ENCODE measurements around the gene PTPRD. TPM values are rescaled to one million over a fixed set of nuclear protein-coding genes. Genes with fewer than 3 reads are reported as not detected.

The PTPRD gene
- total and polyA plus RNA-seq, 7 experiments from 2014 or later, result 0.71 TPM; not detected in 6

DNA sequence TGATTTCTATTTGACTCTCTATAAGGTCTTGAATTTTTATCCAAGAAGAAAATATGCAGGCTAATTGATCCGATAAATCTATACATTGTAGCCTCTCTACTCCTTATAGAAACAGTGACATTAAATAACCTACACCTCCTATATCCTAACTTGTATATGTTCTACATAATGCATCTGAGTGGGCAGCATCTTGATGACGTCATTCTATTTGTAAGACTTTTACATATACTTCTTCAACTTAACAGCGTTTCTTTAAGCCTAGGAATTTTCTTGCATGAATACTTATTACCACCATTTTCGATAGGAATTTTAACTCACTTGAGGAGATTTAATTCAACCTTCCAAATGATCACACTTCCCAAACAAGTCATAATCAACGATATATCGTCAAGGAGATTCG, 869.0 kb downstream of the PTPRD start:
- intact Hi-C loops (cut with micrococcal nuclease), result no loop called here
- no peaks in the 10 kb centered on the region for H3K4me1 ChIP-seq (ENCODE audit: control insufficient read depth in 2 of 2, insufficient read depth in 2 of 2, low read length in 2 of 2)
- H3K27ac ChIP-seq (ENCODE audit: low read depth, low read length), result no peak overlapping the region
- H3K27ac Mint-ChIP-seq, result no peak overlapping the region
- no peaks in the 10 kb centered on the region for H3K27me3 Mint-ChIP-seq
- no peaks in the 10 kb centered on the region for H3K9me3 ChIP-seq (ENCODE audit: control insufficient read depth in 2 of 3, low read length in 3 of 3)
- H3K36me3 Mint-ChIP-seq, result no peaks in the 10 kb centered on the region
- H3K27me3 ChIP-seq (ENCODE audit: control insufficient read depth in 2 of 2, insufficient read depth in 2 of 2, low read length in 2 of 2), result no peaks in the 10 kb centered on the region
- no peak for DNase-seq
- no peaks in the 10 kb centered on the region for H3K36me3 ChIP-seq (ENCODE audit: control insufficient read depth in 2 of 3, insufficient read depth in 3 of 3, low read length in 3 of 3)
- H3K4me3 ChIP-seq (ENCODE audit: low read length), result no peak overlapping the region
- peaks cover 0 to 25% (median 3%) of the 10 kb centered on the region in 11 donors for H3K9me3 Mint-ChIP-seq
- ATAC-seq, result no peak
- CTCF ChIA-PET, result no interaction called here
- no peak overlapping the region for H3K4me3 Mint-ChIP-seq
- POLR2A ChIA-PET, result no interaction called here
- H3K4me1 Mint-ChIP-seq, result no peaks in the 10 kb centered on the region

DNA sequence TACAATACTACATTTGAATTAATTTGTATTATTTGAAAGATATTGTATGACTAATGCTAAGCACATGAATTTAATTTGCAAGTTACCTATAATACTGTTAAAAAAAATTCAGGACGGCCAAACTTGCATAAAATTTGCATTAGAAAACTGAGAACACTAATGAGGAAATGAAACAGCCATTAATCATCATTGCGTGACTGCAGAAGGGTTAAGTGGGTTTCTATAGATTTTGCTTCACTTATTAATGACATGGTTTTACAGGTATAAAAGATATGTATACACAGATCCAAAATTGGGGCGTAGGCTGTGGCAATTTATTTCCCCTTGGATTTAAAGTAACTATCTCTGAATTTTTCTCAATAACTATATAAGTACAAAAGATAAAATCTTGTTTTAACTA, 882.6 kb downstream of the PTPRD start:
- peaks cover 0 to 3% (median 0%) of the 10 kb centered on the region in 7 donors for H3K4me1 Mint-ChIP-seq
- no peak overlapping the region for H3K27ac Mint-ChIP-seq
- CTCF ChIA-PET, result no interaction called here
- peaks cover 0 to 6% (median 0%) of the 10 kb centered on the region in 11 donors for H3K9me3 Mint-ChIP-seq
- Histone ChIP-seq H3K27me3 (ENCODE audit: control insufficient read depth in 2 of 2, insufficient read depth in 2 of 2, low read length in 2 of 2) (no peaks in the 10 kb centered on the region), H3K4me1 (ENCODE audit: control insufficient read depth in 2 of 2, insufficient read depth in 2 of 2, low read length in 2 of 2) (no peaks in the 10 kb centered on the region), H3K9me3 (ENCODE audit: control insufficient read depth in 2 of 3, low read length in 3 of 3) (no peaks in the 10 kb centered on the region), H3K27ac (ENCODE audit: low read depth, low read length) (no peak overlapping the region), H3K4me3 (ENCODE audit: low read length) (no peak overlapping the region), H3K36me3 (ENCODE audit: control insufficient read depth in 2 of 3, insufficient read depth in 3 of 3, low read length in 3 of 3) (no peaks in the 10 kb centered on the region)
- no peak for DNase-seq
- H3K4me3 Mint-ChIP-seq, result no peak overlapping the region
- intact Hi-C loops (cut with micrococcal nuclease), result no loop called here
- POLR2A ChIA-PET, result no interaction called here
- no peaks in the 10 kb centered on the region for H3K36me3 Mint-ChIP-seq
- no peaks in the 10 kb centered on the region for H3K27me3 Mint-ChIP-seq
- no peak for ATAC-seq

DNA sequence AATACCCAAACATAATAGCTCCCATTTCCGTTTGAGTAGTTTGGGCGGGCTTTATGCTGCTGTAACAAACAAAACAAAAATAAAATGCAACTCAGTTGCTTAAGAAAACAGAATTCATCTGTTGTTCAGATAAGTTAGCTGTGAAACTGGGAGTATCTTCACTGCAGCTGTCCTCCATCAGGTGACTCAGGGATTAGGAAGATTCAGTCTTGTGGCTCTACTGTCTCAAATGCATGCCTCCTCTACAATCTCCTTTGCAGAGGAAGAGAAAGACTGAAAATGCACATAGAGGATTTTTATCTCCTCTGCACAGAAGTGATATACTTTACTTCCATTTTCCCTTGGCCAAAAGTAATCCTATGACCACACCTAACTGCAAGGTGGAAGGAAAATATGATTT, 883.7 kb downstream of the PTPRD start:
- no peaks in the 10 kb centered on the region for H3K27me3 ChIP-seq (ENCODE audit: control insufficient read depth in 2 of 2, insufficient read depth in 2 of 2, low read length in 2 of 2)
- H3K27me3 Mint-ChIP-seq, result no peaks in the 10 kb centered on the region
- ChIA-PET CTCF (no interaction called here), POLR2A (no interaction called here)
- no peaks in the 10 kb centered on the region for H3K9me3 ChIP-seq (ENCODE audit: control insufficient read depth in 2 of 3, low read length in 3 of 3)
- H3K4me3 ChIP-seq (ENCODE audit: low read length), result no peak overlapping the region
- no peak overlapping the region for H3K4me3 Mint-ChIP-seq
- no peaks in the 10 kb centered on the region for H3K36me3 ChIP-seq (ENCODE audit: control insufficient read depth in 2 of 3, insufficient read depth in 3 of 3, low read length in 3 of 3)
- intact Hi-C loops (cut with micrococcal nuclease), result no loop called here
- ATAC-seq (no peak), DNase-seq (no peak)
- H3K4me1 ChIP-seq (ENCODE audit: control insufficient read depth in 2 of 2, insufficient read depth in 2 of 2, low read length in 2 of 2), result no peaks in the 10 kb centered on the region
- peaks cover 0 to 3% (median 0%) of the 10 kb centered on the region in 7 donors for H3K4me1 Mint-ChIP-seq
- peaks cover 0 to 6% (median 0%) of the 10 kb centered on the region in 11 donors for H3K9me3 Mint-ChIP-seq
- no peak overlapping the region for H3K27ac Mint-ChIP-seq
- no peak overlapping the region for H3K27ac ChIP-seq (ENCODE audit: low read depth, low read length)
- H3K36me3 Mint-ChIP-seq, result no peaks in the 10 kb centered on the region

DNA sequence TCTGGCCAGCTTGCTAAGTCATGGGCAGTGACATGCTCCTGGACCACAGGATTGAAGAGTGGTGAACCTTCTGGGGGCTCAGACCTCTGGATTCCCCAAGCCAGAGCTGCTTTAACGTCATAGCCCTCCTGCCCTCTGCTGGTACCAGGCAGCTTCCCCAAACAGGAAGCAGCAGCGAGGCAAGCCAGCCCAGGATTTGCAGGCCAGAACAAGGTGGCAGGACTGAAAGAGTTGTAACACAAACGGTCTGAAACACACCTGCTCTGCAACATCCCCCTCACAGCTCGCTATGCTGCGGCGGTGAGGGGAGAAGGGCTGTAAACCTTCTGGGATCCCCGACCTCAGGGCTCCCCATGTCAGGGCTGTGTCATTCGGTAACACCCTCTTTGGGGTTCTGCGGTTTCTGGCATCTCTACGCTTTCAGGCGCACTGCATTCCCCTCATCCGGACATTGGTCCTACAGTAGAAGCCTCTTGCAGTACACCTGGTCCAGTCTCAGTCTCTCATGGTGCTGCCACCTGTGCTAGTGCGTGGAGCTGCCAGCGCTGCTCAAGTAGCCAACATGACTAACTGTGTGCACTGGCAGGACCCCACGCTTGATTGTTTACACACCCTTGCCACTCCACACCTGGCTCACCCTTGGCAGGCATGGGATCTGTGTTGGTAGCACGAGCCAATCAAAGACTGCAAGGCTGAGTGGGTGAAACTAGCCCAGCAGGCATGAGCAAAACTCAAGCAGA, 893.3 kb downstream of the PTPRD start:
- peaks cover 0 to 17% (median 7%) of the 10 kb centered on the region in 11 donors for H3K9me3 Mint-ChIP-seq
- ChIA-PET CTCF (no interaction called here), POLR2A (no interaction called here)
- no peaks in the 10 kb centered on the region for H3K36me3 Mint-ChIP-seq
- DNase-seq, result no peak
- intact Hi-C loops (cut with micrococcal nuclease), result no loop called here
- no peak overlapping the region for H3K4me3 ChIP-seq (ENCODE audit: low read length)
- no peaks in the 10 kb centered on the region for H3K4me1 ChIP-seq (ENCODE audit: control insufficient read depth in 2 of 2, insufficient read depth in 2 of 2, low read length in 2 of 2)
- H3K27ac Mint-ChIP-seq, result no peak overlapping the region
- H3K27me3 Mint-ChIP-seq, result no peaks in the 10 kb centered on the region
- H3K36me3 ChIP-seq (ENCODE audit: control insufficient read depth in 2 of 3, insufficient read depth in 3 of 3, low read length in 3 of 3), result no peaks in the 10 kb centered on the region
- peaks cover 0 to 6% (median 0%) of the 10 kb centered on the region in 3 experiments for H3K9me3 ChIP-seq (ENCODE audit: control insufficient read depth in 2 of 3, low read length in 3 of 3)
- no peak for ATAC-seq
- H3K27ac ChIP-seq (ENCODE audit: low read depth, low read length), result no peak overlapping the region
- H3K4me1 Mint-ChIP-seq, result no peaks in the 10 kb centered on the region
- no peak overlapping the region for H3K4me3 Mint-ChIP-seq
- no peaks in the 10 kb centered on the region for H3K27me3 ChIP-seq (ENCODE audit: control insufficient read depth in 2 of 2, insufficient read depth in 2 of 2, low read length in 2 of 2)

DNA sequence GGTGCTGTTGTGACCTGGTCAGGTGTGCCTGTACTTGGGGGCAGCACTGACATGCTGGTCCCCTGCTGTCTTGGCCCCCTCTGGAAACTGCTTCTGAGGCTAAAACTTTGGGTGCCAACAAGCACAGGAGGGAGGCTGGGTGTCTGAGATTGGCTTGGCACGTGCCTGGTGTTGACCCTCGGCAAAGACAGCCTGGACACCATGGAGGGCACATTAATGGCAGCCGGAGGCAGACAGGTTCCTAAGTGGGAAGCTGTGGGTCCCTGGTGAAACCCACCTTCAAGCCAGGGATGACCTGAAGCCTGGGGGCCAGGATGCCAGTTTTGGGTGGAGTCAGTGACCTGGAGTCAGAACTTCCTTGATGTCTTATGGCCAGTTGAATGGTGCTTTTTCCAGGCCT, 894.1 kb downstream of the PTPRD start:
- H3K27me3 ChIP-seq (ENCODE audit: control insufficient read depth in 2 of 2, insufficient read depth in 2 of 2, low read length in 2 of 2), result no peaks in the 10 kb centered on the region
- DNase-seq (no peak), ATAC-seq (no peak)
- ChIA-PET POLR2A (no interaction called here), CTCF (no interaction called here)
- Mint-ChIP-seq H3K4me1 (no peaks in the 10 kb centered on the region), H3K27ac (no peak overlapping the region), H3K36me3 (no peaks in the 10 kb centered on the region), H3K9me3 (peaks cover 0 to 20% (median 7%) of the 10 kb centered on the region in 11 donors), H3K27me3 (no peaks in the 10 kb centered on the region), H3K4me3 (no peak overlapping the region)
- no peaks in the 10 kb centered on the region for H3K4me1 ChIP-seq (ENCODE audit: control insufficient read depth in 2 of 2, insufficient read depth in 2 of 2, low read length in 2 of 2)
- intact Hi-C loops (cut with micrococcal nuclease), result no loop called here
- H3K36me3 ChIP-seq (ENCODE audit: control insufficient read depth in 2 of 3, insufficient read depth in 3 of 3, low read length in 3 of 3), result no peaks in the 10 kb centered on the region
- H3K9me3 ChIP-seq (ENCODE audit: control insufficient read depth in 2 of 3, low read length in 3 of 3), result peaks cover 0 to 6% (median 0%) of the 10 kb centered on the region in 3 experiments
- H3K27ac ChIP-seq (ENCODE audit: low read depth, low read length), result no peak overlapping the region
- H3K4me3 ChIP-seq (ENCODE audit: low read length), result no peak overlapping the region

- no peaks in the 10 kb centered on the region for H3K27me3 Mint-ChIP-seq
- H3K27ac Mint-ChIP-seq, result no peak overlapping the region
Observed at GRCh38 chr9:9679433-9679832, 933.4 kb downstream of the PTPRD start.

GRCh38 chr9:9674461-9674860, 938.3 kb downstream of the PTPRD start:
- CTCF ChIA-PET, result no interaction called here
- H3K36me3 ChIP-seq (ENCODE audit: control insufficient read depth in 2 of 3, insufficient read depth in 3 of 3, low read length in 3 of 3), result no peaks in the 10 kb centered on the region
- no peaks in the 10 kb centered on the region for H3K9me3 ChIP-seq (ENCODE audit: control insufficient read depth in 2 of 3, low read length in 3 of 3)
- Mint-ChIP-seq H3K4me3 (no peak overlapping the region), H3K36me3 (no peaks in the 10 kb centered on the region), H3K9me3 (peaks cover 0 to 14% (median 1%) of the 10 kb centered on the region in 11 donors), H3K27ac (no peak overlapping the region), H3K4me1 (no peaks in the 10 kb centered on the region), H3K27me3 (no peaks in the 10 kb centered on the region)
- no peak overlapping the region for H3K4me3 ChIP-seq (ENCODE audit: low read length)
- no peak for DNase-seq
- H3K27me3 ChIP-seq (ENCODE audit: control insufficient read depth in 2 of 2, insufficient read depth in 2 of 2, low read length in 2 of 2), result no peaks in the 10 kb centered on the region
- intact Hi-C loops (cut with micrococcal nuclease), result no loop called here
- H3K4me1 ChIP-seq (ENCODE audit: control insufficient read depth in 2 of 2, insufficient read depth in 2 of 2, low read length in 2 of 2), result no peaks in the 10 kb centered on the region
- no peak for ATAC-seq
- POLR2A ChIA-PET, result no interaction called here
- no peak overlapping the region for H3K27ac ChIP-seq (ENCODE audit: low read depth, low read length)

More at GRCh38 chr9:9679433-9679832, 933.4 kb downstream of the PTPRD start:
- Histone ChIP-seq H3K9me3 (ENCODE audit: control insufficient read depth in 2 of 3, low read length in 3 of 3) (no peaks in the 10 kb centered on the region), H3K27me3 (ENCODE audit: control insufficient read depth in 2 of 2, insufficient read depth in 2 of 2, low read length in 2 of 2) (no peaks in the 10 kb centered on the region), H3K4me3 (ENCODE audit: low read length) (no peak overlapping the region), H3K36me3 (ENCODE audit: control insufficient read depth in 2 of 3, insufficient read depth in 3 of 3, low read length in 3 of 3) (no peaks in the 10 kb centered on the region), H3K27ac (ENCODE audit: low read depth, low read length) (no peak overlapping the region), H3K4me1 (ENCODE audit: control insufficient read depth in 2 of 2, insufficient read depth in 2 of 2, low read length in 2 of 2) (no peaks in the 10 kb centered on the region)
- Mint-ChIP-seq H3K36me3 (no peaks in the 10 kb centered on the region), H3K9me3 (peaks cover 0 to 8% (median 0%) of the 10 kb centered on the region in 11 donors), H3K4me3 (no peak overlapping the region), H3K4me1 (no peaks in the 10 kb centered on the region)
- DNase-seq, result no peak
- intact Hi-C loops (cut with micrococcal nuclease), result no loop called here
- no peak for ATAC-seq
- ChIA-PET CTCF (no interaction called here), POLR2A (no interaction called here)
